SK-N-MC (cell line): ENCODE data around the gene CROCC2.

Experiments used
- EZH2 ChIP-seq: fragments of 200-600 bp; sonication (generic); IDR thresholded peaks from one replicate; pipeline ENCODE4 v1.6.1; 2017; ENCODE audit warnings: antibody characterized with exemption
- FOXP2 ChIP-seq: optimal IDR thresholded peaks from 2 replicates; pipeline ENCODE3; 2011; ENCODE audit warnings: mild to moderate bottlenecking, moderate library complexity; ENCODE audit not compliant: insufficient read depth; ENCODE audit errors: extremely low read length, control extremely low read depth
- POLR2AphosphoS5 ChIP-seq: IDR thresholded peaks from 2 replicates; pipeline ENCODE4 v1.6.1; 2012; ENCODE audit warnings: mild to moderate bottlenecking, low read depth, low read length, borderline replicate concordance

- TF ChIP-seq POLR2AphosphoS5 (no peak), EZH2 (no peak), FOXP2 (no peak)
These were observed 59.3 kb downstream of the CROCC2 start for GRCh38 chr2:240965296-240965904.
